Sigmoid colon (tissue), 7 donors: ENCODE measurements around the gene PGLYRP3. TPM values are rescaled to one million over a fixed set of nuclear protein-coding genes. Genes with fewer than 3 reads are reported as not detected.
"Not testable (repeated sequence)": the region's sequence is repeated elsewhere in the genome, so short reads cannot be mapped to it uniquely, and the experiment has no call there.

Experiments used
- DNase-seq: peaks from one replicate; pipeline ENCODE4 v3.0.0-alpha.2; 2019
- H3K27ac ChIP-seq, 4 donors: fragments of 200-600 bp; sonication (generic); one replicate each; pipeline ENCODE4 v1.5.1; 2016 to 2019; ENCODE audit warnings: mild to moderate bottlenecking in 1 of 4
- H3K27me3 ChIP-seq, 3 donors: fragments of 200-600 bp; sonication (generic); one replicate each; pipeline ENCODE4 v1.5.1; 2019; ENCODE audit warnings: mild to moderate bottlenecking in 1 of 3
- H3K36me3 ChIP-seq, 4 donors: fragments of 200-600 bp; sonication (generic); one replicate each; pipeline ENCODE4 v1.5.1; 2016 to 2019
- H3K4me1 ChIP-seq, 4 donors: fragments of 200-600 bp; sonication (generic); one replicate each; pipeline ENCODE4 v1.5.1; 2017 to 2019
- H3K4me3 ChIP-seq, 4 donors: fragments of 200-600 bp; sonication (generic); one replicate each; pipeline ENCODE4 v1.5.1; 2017 to 2019; ENCODE audit warnings: mild to moderate bottlenecking in 2 of 4, moderate library complexity in 1 of 4
- H3K9me3 ChIP-seq, 4 donors: fragments of 200-600 bp in 3 of 4; sonication (generic) in 3 of 4; one replicate each; pipeline versions ENCODE4 v1.5.1 to v1.6.1; 2013 to 2019
- EP300 ChIP-seq, 4 donors: sonication (generic); formaldehyde crosslinking; IDR thresholded peaks; one replicate each; pipeline ENCODE4 v1.6.1; 2017; ENCODE audit warnings: antibody characterized with exemption in 4 of 4
- POLR2A ChIP-seq, 2 donors: fragments of 450-650 bp; IDR thresholded peaks; one replicate each; pipeline ENCODE4 v1.6.1; 2016; ENCODE audit warnings: antibody characterized with exemption in 2 of 2, mild to moderate bottlenecking in 2 of 2, moderate library complexity in 2 of 2
- POLR2AphosphoS5 ChIP-seq, 4 donors: sonication (generic); formaldehyde crosslinking; IDR thresholded peaks; one replicate each; pipeline ENCODE4 v1.6.1; 2017; ENCODE audit warnings: antibody characterized with exemption in 4 of 4
- WGBS, 2 donors: extraction: QIAGEN DNeasy Blood & Tissue Kit; methylation state at CpG; one replicate each; pipeline ENCODE4 v1.1.7; 2013; 5-methylcytosine and 5-hydroxymethylcytosine counted together
- intact Hi-C: fragments of 100-400 bp; cut with DNase I; formaldehyde crosslinking; loops from one replicate; pipeline ENCODE4 v1.15.1; 2023
- polyA plus RNA-seq, 3 donors: library from polyadenylated mRNA; stranded (reverse); fragments of 200-250 nt; gene quantifications; one replicate each; pipeline ENCODE4 v1.2.3, GENCODE V29; 2013
- total RNA-seq, 4 donors: library from RNA; depleted of rRNA; stranded (reverse); fragments of >200 nt; gene quantifications; one replicate each; pipeline ENCODE4 v1.1.0, GENCODE V29; 2016
- TF ChIP-seq, protein P1 (sequence below), 4 experiments: fragments of 450-650 bp in 3 of 4; fragments of 200-600 bp in 1 of 4; IDR thresholded peaks; one replicate each; pipeline ENCODE4 v1.5.1; 2016 to 2019; ENCODE audit warnings: antibody characterized with exemption in 4 of 4, mild to moderate bottlenecking in 3 of 4, moderate library complexity in 2 of 4
- donor health status: healthy with polysubstance abuse.
- donor health status: Bipolar disorder and iron deficiency.
- donor health status: healthy.

The PGLYRP3 gene
- total and polyA plus RNA-seq, 7 donors, result 0.16 TPM; not detected in 6

DNA sequence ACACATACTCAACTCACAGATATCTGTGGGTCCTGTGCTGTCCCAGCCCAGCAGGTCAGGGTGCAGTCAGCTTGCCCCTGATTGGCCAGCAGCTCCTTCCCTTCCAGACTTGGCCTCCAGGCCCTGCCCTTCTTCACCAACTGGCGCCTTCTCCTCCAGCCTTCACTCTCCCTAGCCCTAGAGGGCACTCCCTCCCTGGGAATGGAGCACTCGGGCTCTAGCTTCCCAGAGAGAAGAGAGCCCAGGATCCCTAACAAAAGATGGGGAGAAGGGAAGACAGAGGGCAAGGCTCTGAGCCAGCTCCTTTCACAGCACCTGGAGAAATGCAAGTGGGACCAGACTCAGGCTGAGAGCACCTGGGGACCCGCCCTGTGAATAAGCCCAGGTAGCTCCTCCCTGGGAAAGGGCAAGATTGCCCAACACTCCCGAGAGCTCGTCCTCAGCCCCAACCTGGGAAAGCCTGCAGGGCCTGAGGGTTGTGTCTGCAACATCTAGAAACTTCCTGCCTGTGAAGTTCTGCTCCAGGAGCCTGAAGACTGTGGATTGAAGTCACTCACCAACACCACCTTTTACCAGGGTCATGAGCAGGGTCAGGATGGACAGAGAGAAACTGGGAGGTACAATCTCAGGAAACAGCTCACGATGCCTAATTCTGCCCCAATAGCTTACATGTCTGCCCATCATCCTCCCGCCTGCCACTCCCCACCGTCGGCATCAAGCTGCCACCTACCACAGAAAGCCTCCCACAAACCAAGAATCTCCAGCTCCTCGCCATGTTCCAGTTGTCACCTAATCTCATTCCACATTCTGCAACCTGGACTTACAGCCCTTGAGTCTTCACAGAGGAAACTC is 36.0 kb upstream of the PGLYRP3 start, which contains the start of gene PGLYRP4:
Gene PGLYRP4, minus strand, starts transcription at position 331 of the 852 bp plus-strand sequence. CDS start 909 bp downstream, outside the sequence.
- Histone ChIP-seq H3K27me3 (peaks cover 0 to 32% (median 0%) of the 10 kb centered on the region in 3 donors), H3K27ac (no peak within 1 kb of the TSS), H3K4me3 (no peak within 1 kb of the TSS), H3K36me3 (no peaks in the 10 kb centered on the region), H3K9me3 (no peaks in the 10 kb centered on the region), H3K4me1 (no peaks in the 10 kb centered on the region)
- intact Hi-C loops, result no loop called here
- TF ChIP-seq POLR2AphosphoS5 (IDR thresholded peaks at IDR 0.05) (no peak), POLR2A (IDR thresholded peaks at IDR 0.05) (no peak), EP300 (IDR thresholded peaks at IDR 0.05) (no peak)
- TF ChIP-seq, protein P1, sequence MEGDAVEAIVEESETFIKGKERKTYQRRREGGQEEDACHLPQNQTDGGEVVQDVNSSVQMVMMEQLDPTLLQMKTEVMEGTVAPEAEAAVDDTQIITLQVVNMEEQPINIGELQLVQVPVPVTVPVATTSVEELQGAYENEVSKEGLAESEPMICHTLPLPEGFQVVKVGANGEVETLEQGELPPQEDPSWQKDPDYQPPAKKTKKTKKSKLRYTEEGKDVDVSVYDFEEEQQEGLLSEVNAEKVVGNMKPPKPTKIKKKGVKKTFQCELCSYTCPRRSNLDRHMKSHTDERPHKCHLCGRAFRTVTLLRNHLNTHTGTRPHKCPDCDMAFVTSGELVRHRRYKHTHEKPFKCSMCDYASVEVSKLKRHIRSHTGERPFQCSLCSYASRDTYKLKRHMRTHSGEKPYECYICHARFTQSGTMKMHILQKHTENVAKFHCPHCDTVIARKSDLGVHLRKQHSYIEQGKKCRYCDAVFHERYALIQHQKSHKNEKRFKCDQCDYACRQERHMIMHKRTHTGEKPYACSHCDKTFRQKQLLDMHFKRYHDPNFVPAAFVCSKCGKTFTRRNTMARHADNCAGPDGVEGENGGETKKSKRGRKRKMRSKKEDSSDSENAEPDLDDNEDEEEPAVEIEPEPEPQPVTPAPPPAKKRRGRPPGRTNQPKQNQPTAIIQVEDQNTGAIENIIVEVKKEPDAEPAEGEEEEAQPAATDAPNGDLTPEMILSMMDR (IDR thresholded peaks at IDR 0.05), result no peak
- WGBS, 2 donors, result 52 to 75% methylated on average over 10 of the region's 10 CpGs
- no peak for DNase-seq

DNA sequence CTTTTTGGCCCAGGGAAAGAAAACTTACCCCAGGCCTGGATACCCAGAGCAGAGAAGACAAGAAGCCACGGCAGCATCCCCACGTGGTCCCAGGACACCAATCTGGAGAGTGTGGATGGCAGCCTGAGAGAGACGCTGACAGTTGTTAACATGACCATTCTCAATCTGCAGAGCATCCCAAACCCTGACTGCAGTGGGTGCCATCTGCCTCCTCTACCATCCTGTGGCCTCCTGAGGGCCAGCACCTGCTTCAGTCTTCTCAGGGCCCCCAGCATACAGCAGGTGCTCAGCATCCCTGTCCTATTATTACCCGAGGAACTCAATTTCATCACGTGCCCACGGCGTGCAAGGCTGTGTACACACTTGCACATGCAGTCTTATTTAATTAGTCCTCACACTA is 35.1 kb upstream of the PGLYRP3 start:
- no peak for TF ChIP-seq POLR2AphosphoS5 (IDR thresholded peaks at IDR 0.05)
- no peak for TF ChIP-seq EP300 (IDR thresholded peaks at IDR 0.05)
- TF ChIP-seq, protein P1 (IDR thresholded peaks at IDR 0.05), result no peak
- TF ChIP-seq POLR2A (IDR thresholded peaks at IDR 0.05), result no peak
- H3K4me3 ChIP-seq, result no peak overlapping the region
- H3K9me3 ChIP-seq, result no peaks in the 10 kb centered on the region
- no peaks in the 10 kb centered on the region for H3K4me1 ChIP-seq
- H3K36me3 ChIP-seq, result no peaks in the 10 kb centered on the region
- H3K27ac ChIP-seq, result no peak overlapping the region
- peaks cover 0 to 32% (median 0%) of the 10 kb centered on the region in 3 donors for H3K27me3 ChIP-seq
- DNase-seq, result no peak
- WGBS, 2 donors, result 57 to 65% methylated on average over 7 of the region's 7 CpGs
- intact Hi-C loops, result no loop called here

DNA sequence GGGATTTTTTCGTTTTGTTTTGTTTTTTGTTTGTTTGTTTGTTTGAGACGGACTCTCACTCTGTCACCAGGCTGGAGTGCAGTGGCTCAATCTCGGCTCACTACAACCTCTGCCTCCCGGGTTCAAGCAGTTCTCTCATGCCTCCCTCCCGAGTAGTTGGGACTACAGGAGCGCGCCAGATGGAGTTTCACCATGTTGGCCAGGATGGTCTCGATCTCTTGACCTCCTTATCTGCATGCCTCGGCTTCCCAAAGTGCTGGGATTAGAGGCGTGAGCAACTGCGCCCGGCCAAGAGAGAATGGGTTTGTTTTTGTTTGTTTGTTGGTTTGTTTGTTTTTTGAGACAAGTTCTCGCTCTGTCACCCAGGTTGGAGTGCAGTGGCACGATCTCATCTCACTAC is 34.3 kb upstream of the PGLYRP3 start:
- not testable (repeated sequence) for DNase-seq
- WGBS, 2 donors, result 77 to 85% methylated on average over 14 of the region's 14 CpGs
- peaks cover 0 to 32% (median 0%) of the 10 kb centered on the region in 3 donors for H3K27me3 ChIP-seq

DNA sequence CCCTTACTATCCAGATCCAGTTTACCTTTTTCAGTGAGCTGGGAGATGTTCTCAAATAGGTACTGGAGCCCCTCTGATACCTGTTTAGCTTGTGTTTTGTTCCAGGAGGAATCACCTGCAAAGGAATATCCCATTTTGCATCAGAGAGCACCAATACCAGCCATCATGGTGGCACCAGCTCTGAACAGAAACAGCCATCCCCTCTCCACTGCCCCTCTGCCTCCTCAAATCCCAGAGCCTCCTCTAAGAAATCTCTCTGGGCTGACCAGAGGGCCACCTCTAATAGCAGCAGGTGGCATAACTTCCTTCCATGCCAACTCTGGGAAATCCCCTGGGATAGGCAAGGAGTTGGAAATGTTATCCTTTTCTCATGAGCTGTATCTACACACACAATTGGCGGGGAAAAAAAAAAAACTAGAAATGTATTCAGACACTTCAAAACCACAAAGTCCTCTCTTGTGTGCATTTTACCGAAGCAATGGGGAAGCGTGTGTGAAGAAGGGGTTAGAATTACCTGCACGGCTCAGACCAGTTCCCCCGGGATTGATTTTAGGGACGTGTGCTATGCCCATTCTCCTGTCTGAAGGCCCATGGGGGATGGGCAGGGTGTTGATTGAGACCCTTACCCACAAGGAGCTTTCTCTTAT is 33.4 kb upstream of the PGLYRP3 start:
- H3K27me3 ChIP-seq, result peaks cover 0 to 26% (median 0%) of the 10 kb centered on the region in 3 donors
- H3K4me3 ChIP-seq, result no peak overlapping the region
- no peak overlapping the region for H3K27ac ChIP-seq
- 12 to 35% methylated on average over 6 of the region's 6 CpGs for WGBS, 2 donors
- H3K4me1 ChIP-seq, result no peaks in the 10 kb centered on the region
- intact Hi-C loops, result no loop called here
- H3K9me3 ChIP-seq, result no peaks in the 10 kb centered on the region
- TF ChIP-seq EP300 (IDR thresholded peaks at IDR 0.05), result no peak
- TF ChIP-seq POLR2AphosphoS5 (IDR thresholded peaks at IDR 0.05), result no peak
- no peak for TF ChIP-seq POLR2A (IDR thresholded peaks at IDR 0.05)
- TF ChIP-seq, protein P1 (IDR thresholded peaks at IDR 0.05), result no peak
- H3K36me3 ChIP-seq, result no peaks in the 10 kb centered on the region
- DNase-seq, result no peak

More for the DNA sequence above, 34.3 kb upstream of the PGLYRP3 start:
- intact Hi-C loops, H3K4me1 ChIP-seq, H3K9me3 ChIP-seq, H3K4me3 ChIP-seq, H3K36me3 ChIP-seq, H3K27ac ChIP-seq: not testable (repeated sequence)
